GM12878 (cell line): ENCODE data around the gene BCAN. TPM values are rescaled to one million over a fixed set of nuclear protein-coding genes. Genes with fewer than 3 reads are reported as not detected.

Source experiments
- ATAC-seq: fragments of 200-7000 bp; cut with Tn5 transposase; 3 replicates; pipeline ENCODE4 v1.9.1; 2020; ENCODE audit warnings: mild to moderate bottlenecking, moderate library complexity
- BruUV-seq: library from RNA; stranded (reverse); fragments of 400-500 nt; replicated peaks from 2 replicates; lab custom pipeline; 2021; lab: Mats Ljungman, UMichigan
- CTCF ChIA-PET: fragments of 300-600 bp; sonication (Branson Sonifier 250); formaldehyde crosslinking; extraction: SDS; loops from one replicate; lab custom pipeline; 2021; ENCODE audit warnings: inconsistent platforms; lab: Yijun Ruan, JAX
- POLR2A ChIA-PET: fragments of 350-600 bp; formaldehyde crosslinking; extraction: SDS; loops from one replicate; lab custom pipeline; 2021; ENCODE audit warnings: inconsistent platforms; lab: Charles Lee
- RAD21 ChIA-PET: fragments of 300-600 bp; sonication (Branson Sonifier 250); formaldehyde crosslinking; loops from one replicate; lab custom pipeline; 2023; ENCODE audit warnings: antibody characterized with exemption; ENCODE audit not compliant: unreplicated experiment; lab: Charles Lee
- SMC1A ChIA-PET: fragments of 300-600 bp; sonication (Branson Sonifier 250); formaldehyde crosslinking; loops from one replicate; lab custom pipeline; 2023; ENCODE audit not compliant: unreplicated experiment, uncharacterized antibody; lab: Charles Lee
- DNase-seq: peaks from one replicate; pipeline ENCODE4 v3.0.0-alpha.2; 2011; ENCODE audit warnings: low read depth, low spot score
- FAIRE-seq: peaks from 3 replicates; lab custom pipeline; 2011; peaks lifted over from hg19 to GRCh38; lab: Jason Lieb, UNC
- H2AFZ ChIP-seq: 2 replicates; pipeline ENCODE4 v1.6.0; 2011; ENCODE audit warnings: low read depth, low read length, control low read depth; ENCODE audit not compliant: control insufficient read depth
- H3K27ac ChIP-seq: 2 replicates; pipeline ENCODE4 v1.5.1; 2011; ENCODE audit warnings: control low read depth; ENCODE audit not compliant: control insufficient read depth, insufficient read depth
- H3K27me3 ChIP-seq, 2 experiments: replicated peaks in 1 of 2; 2 replicates each; pipeline versions ENCODE4 v1.6.0 to v1.6.1; 2011; ENCODE audit warnings: low read length in 1 of 2; ENCODE audit not compliant: control insufficient read depth in 2 of 2, insufficient read depth in 2 of 2
- H3K36me3 ChIP-seq, 2 experiments: 2 replicates each; pipeline ENCODE4 v1.5.1; 2011; ENCODE audit warnings: low read length in 1 of 2; ENCODE audit not compliant: control insufficient read depth in 2 of 2, insufficient read depth in 2 of 2
- H3K4me1 ChIP-seq: 2 replicates; pipeline ENCODE4 v1.6.1; 2011; ENCODE audit warnings: mild to moderate bottlenecking, low read length, moderate library complexity, mixed read lengths; ENCODE audit not compliant: control insufficient read depth, insufficient read depth
- H3K4me2 ChIP-seq: 2 replicates; pipeline ENCODE4 v1.6.0; 2011; ENCODE audit warnings: control low read depth; ENCODE audit not compliant: control insufficient read depth, insufficient read depth
- H3K4me3 ChIP-seq: fragments of 200-600 bp; sonication (generic); 2 replicates; pipeline ENCODE4 v1.5.1; 2016
- H3K79me2 ChIP-seq: 2 replicates; pipeline ENCODE4 v1.6.0; 2011; ENCODE audit warnings: low read length; ENCODE audit not compliant: control insufficient read depth, insufficient read depth
- H3K9ac ChIP-seq: 2 replicates; pipeline ENCODE4 v1.8.0; 2011; ENCODE audit warnings: low read length, control low read depth, mixed read lengths; ENCODE audit not compliant: control insufficient read depth, insufficient read depth
- H3K9me3 ChIP-seq: replicated peaks from 3 replicates; pipeline ENCODE4 v1.5.1; 2011; ENCODE audit warnings: mild to moderate bottlenecking, low read length; ENCODE audit not compliant: control insufficient read depth, insufficient read depth
- H4K20me1 ChIP-seq: 2 replicates; pipeline ENCODE4 v1.6.0; 2011; ENCODE audit not compliant: control insufficient read depth, insufficient read depth
- BCL3 ChIP-seq: IDR thresholded peaks from 2 replicates; pipeline ENCODE4 v1.6.1; 2011; ENCODE audit warnings: borderline replicate concordance, low read depth, mild to moderate bottlenecking, moderate library complexity, low read length; ENCODE audit not compliant: insufficient read depth, poor library complexity, severe bottlenecking
- EP300 ChIP-seq, 2 experiments: fragments of 150-350 bp in 1 of 2; IDR thresholded peaks; 2 replicates each; pipeline ENCODE4 v1.6.1; 2011 to 2012; ENCODE audit warnings: low read depth in 2 of 2, low read length in 2 of 2, borderline replicate concordance in 1 of 2, improper control_type of control experiment in 1 of 2, inconsistent platforms in 1 of 2; ENCODE audit not compliant: control insufficient read depth in 1 of 2
- KLF5 ChIP-seq: fragments of 450-650 bp; IDR thresholded peaks from 2 replicates; pipeline ENCODE4 v1.6.1; 2014; ENCODE audit warnings: mild to moderate bottlenecking; ENCODE audit not compliant: partially characterized antibody
- YY1 ChIP-seq: IDR thresholded peaks from 2 replicates; pipeline ENCODE4 v1.6.1; 2011; ENCODE audit warnings: low read depth, mild to moderate bottlenecking, low read length
- WGBS: methylation state at CpG from one replicate; pipeline ENCODE4 v1.1.6; 2016; ENCODE audit warnings: low lambda C conversion rate; ENCODE audit not compliant: insufficient replicate concordance, insufficient coverage; ENCODE audit errors: missing lambda C conversion rate; 5-methylcytosine and 5-hydroxymethylcytosine counted together
- in situ Hi-C: fragments of 300-500 bp; cut with MboI; formaldehyde crosslinking; loops from 9 replicates; pipeline ENCODE4 v1.14.3; 2018; ENCODE audit warnings: mixed read lengths
- intact Hi-C: fragments of 100-400 bp; cut with micrococcal nuclease; formaldehyde crosslinking; loops from one replicate; pipeline ENCODE4 v1.14.2; 2022; ENCODE audit not compliant: unreplicated experiment
- polyA plus RNA-seq, 11 experiments: library from polyadenylated mRNA; depleted of rRNA in 4 of 11; unstranded in 6 of 11; stranded (reverse) in 5 of 11; fragments of >200 nt; fragmentation: Nextera tagmentation in 4 of 11; fragmentation: Illumina TruSeq in 1 of 11; extraction: Ambion mirVana in 4 of 11; extraction: Trizol in 1 of 11; gene quantifications; 1 replicate in 1 of 11; 2 replicates in 10 of 11; pipeline versions ENCODE4 v1.2.1 to v1.2.3, GENCODE V29; 2011 to 2016; ENCODE audit warnings: inconsistent platforms in 2 of 11, missing spikeins in 2 of 11, low read depth in 1 of 11
- total RNA-seq, 4 experiments: library from RNA; depleted of rRNA in 3 of 4; stranded (reverse); fragments of >200 nt in 3 of 4; fragmentation: Illumina TruSeq in 1 of 4; extraction: Trizol in 1 of 4; gene quantifications; 2 replicates each; pipeline versions ENCODE4 v1.2.1 to v1.2.3, GENCODE V29; 2013 to 2021

The BCAN gene
- total and polyA plus RNA-seq, 10 of the 15 experiments (the other 5 are each of a cell fraction or from before 2014, with no cell fraction given): 0.05 to 1.3 (median 0.18) TPM; not detected in 1

GRCh38 chr1:156698995-156699394, 57.1 kb downstream of the BCAN start:
- in situ Hi-C loops: no loop called here
- Histone ChIP-seq H3K4me2 (no peak overlapping the region), H3K4me3 (no peak overlapping the region), H3K9ac (no peak overlapping the region), H3K36me3 (no peaks in the 10 kb centered on the region), H3K4me1 (no peaks in the 10 kb centered on the region), H3K27me3 (peaks cover 1 to 7% of the 10 kb centered on the region in 2 experiments; a peak in 3 of 4 replicates), H4K20me1 (no peaks in the 10 kb centered on the region), H3K79me2 (no peaks in the 10 kb centered on the region), H2AFZ (no peak overlapping the region), H3K9me3 (no peaks in the 10 kb centered on the region), H3K27ac (no peak overlapping the region)
- intact Hi-C loops: no loop called here
- ChIA-PET CTCF (interaction anchor here (1.9 to 2.4 kb wide), 2 partner anchors 9 to 27 kb away, joined by 7 to 10 read pairs; no protein-coding TSS in a partner anchor), RAD21 (no interaction called here), SMC1A (interaction anchor here (1.0 to 1.1 kb wide), 2 partner anchors 8 to 9 kb away, joined by 3 to 4 read pairs; no protein-coding TSS in a partner anchor), POLR2A (no interaction called here)
- FAIRE-seq (no peak), ATAC-seq (no peak), DNase-seq (no peak)
- BruUV-seq: no TSS peak
- TF ChIP-seq KLF5: no peak
- no peak for TF ChIP-seq YY1
- no peak for TF ChIP-seq EP300 (IDR thresholded peaks at IDR 0.05; ENCODE audit: borderline replicate concordance in 1 of 2, control insufficient read depth in 1 of 2, low read depth in 2 of 2, low read length in 2 of 2)
- no peak for TF ChIP-seq BCL3
- 42% methylated on average over 1 of the region's 1 CpG for WGBS
